AG04450 (cell line): ENCODE data around the gene ZNF274. TPM values are rescaled to one million over a fixed set of nuclear protein-coding genes. Genes with fewer than 3 reads are reported as not detected.
A peak's percentile ranks its signal among the peaks of the same experiment; 100 is the strongest.

Source experiments
- CTCF ChIA-PET: fragments of 300-600, 350-600 bp; formaldehyde crosslinking; extraction: SDS; loops from one replicate; lab custom pipeline; 2022; ENCODE audit warnings: antibody characterized with exemption, inconsistent platforms; lab: Charles Lee
- POLR2A ChIA-PET: fragments of 350-600 bp; formaldehyde crosslinking; extraction: SDS; loops from one replicate; lab custom pipeline; 2021; ENCODE audit warnings: antibody characterized with exemption, inconsistent platforms; lab: Yijun Ruan, JAX
- DNase-seq: peaks from one replicate; pipeline ENCODE4 v3.0.0-alpha.2; 2011; ENCODE audit warnings: low read depth, low spot score
- H3K27ac ChIP-seq: one replicate; pipeline ENCODE4 v1.5.1; 2012; ENCODE audit warnings: low read depth, low read length, control low read depth
- H3K27me3 ChIP-seq: one replicate; pipeline ENCODE4 v1.6.0; 2012; ENCODE audit warnings: low read length; ENCODE audit not compliant: control insufficient read depth, insufficient read depth
- H3K4me3 ChIP-seq: 2 replicates; pipeline ENCODE4 v1.5.1; 2011; ENCODE audit warnings: mild to moderate bottlenecking, low read depth, low read length, control low read depth
- H3K9me3 ChIP-seq: 2 replicates; pipeline ENCODE4 v1.5.1; 2012; ENCODE audit warnings: low read length; ENCODE audit not compliant: control insufficient read depth, insufficient read depth
- CTCF ChIP-seq: IDR thresholded peaks from 2 replicates; pipeline ENCODE4 v1.5.1; 2011; ENCODE audit warnings: low read depth, low read length, control low read depth, inconsistent platforms
- polyA plus RNA-seq: library from polyadenylated mRNA; depleted of rRNA; stranded (reverse); fragments of >200 nt; gene quantifications from 2 replicates; pipeline ENCODE4 v1.2.3, GENCODE V29; 2011

The ZNF274 gene
- polyA plus RNA-seq, 1 experiment: 13.2 TPM

GRCh38 chr19:58153386-58153785 is 29.5 kb upstream of the ZNF274 start:
- Histone ChIP-seq H3K27ac (no peak overlapping the region), H3K9me3 (peaks cover 60% of the 10 kb centered on the region), H3K4me3 (no peak overlapping the region), H3K27me3 (no peaks in the 10 kb centered on the region)
- POLR2A ChIA-PET: interaction anchor here (1.4 kb wide), 1 partner anchor 30 kb away, joined by 4 read pairs; the partner anchor contains the start of gene ZNF274
- no peak for TF ChIP-seq CTCF
- CTCF ChIA-PET: no interaction called here
- DNase-seq: no peak

GRCh38 chr19:58154287-58154678 is 28.6 kb upstream of the ZNF274 start:
- DNase-seq: no peak
- Histone ChIP-seq H3K27ac (peak overlapping the region; percentile 61), H3K27me3 (no peaks in the 10 kb centered on the region), H3K4me3 (peak overlapping the region; percentile 81), H3K9me3 (peaks cover 65% of the 10 kb centered on the region)
- ChIA-PET CTCF (interaction anchor here (0.6 to 2.0 kb wide), 3 partner anchors 365 to 748 kb away, joined by 3 to 8 read pairs (median 5); no protein-coding TSS in a partner anchor), POLR2A (interaction anchor here (0.5 to 1.4 kb wide), 2 partner anchors 27 to 29 kb away, joined by 3 to 4 read pairs; partner anchors contain the start of gene ZNF274)
- TF ChIP-seq CTCF: no peak

GRCh38 chr19:58154679-58155648 is 27.9 kb upstream of the ZNF274 start:
- H3K9me3 ChIP-seq: peaks cover 72% of the 10 kb centered on the region
- H3K27ac ChIP-seq: peak overlapping the region; percentile 61
- DNase-seq: peak; percentile 78
- POLR2A ChIA-PET: interaction anchor here (1.4 kb wide), 1 partner anchor 28 kb away, joined by 4 read pairs; the partner anchor contains the start of gene ZNF274
- H3K4me3 ChIP-seq: peak overlapping the region; percentile 81
- TF ChIP-seq CTCF: peak; percentile 95
- CTCF ChIA-PET: interaction anchor here (0.5 to 2.0 kb wide), 10 partner anchors 56 to 772 kb away, joined by 3 to 8 read pairs (median 3); no protein-coding TSS in a partner anchor
- no peaks in the 10 kb centered on the region for H3K27me3 ChIP-seq

- Histone ChIP-seq H3K27ac (no peak overlapping the region), H3K27me3 (no peaks in the 10 kb centered on the region), H3K4me3 (no peak overlapping the region), H3K9me3 (peaks cover 75% of the 10 kb centered on the region)
- no peak for DNase-seq
- ChIA-PET POLR2A (no interaction called here), CTCF (interaction anchor here (1.8 kb wide), 1 partner anchor 422 kb away, joined by 8 read pairs; no protein-coding TSS in a partner anchor)
- TF ChIP-seq CTCF: no peak
These were observed 25.7 kb upstream of the ZNF274 start for GRCh38 chr19:58157045-58157728.
